HepG2 (cell line): ENCODE measurements around the gene IDUA. TPM values are rescaled to one million over a fixed set of nuclear protein-coding genes. Genes with fewer than 3 reads are reported as not detected.

Experiments used
- ATAC-seq: fragments of 200-7000 bp; cut with Tn5 transposase; 3 replicates; pipeline ENCODE4 v1.9.1; 2020; ENCODE audit warnings: mild to moderate bottlenecking, moderate library complexity
- BruUV-seq: library from RNA; stranded (reverse); fragments of 400-500 nt; replicated peaks from 2 replicates; lab custom pipeline; 2021; lab: Mats Ljungman, UMichigan
- CTCF ChIA-PET: fragments of 300-600 bp; formaldehyde crosslinking; extraction: SDS; loops from one replicate; lab custom pipeline; 2021; ENCODE audit warnings: low total read pairs, inconsistent platforms, low intra/inter-chr PET ratio; lab: Yijun Ruan, JAX
- POLR2A ChIA-PET: fragments of 350-600 bp; sonication (Branson Sonifier 250); formaldehyde crosslinking; loops from one replicate; lab custom pipeline; 2020; ENCODE audit warnings: antibody characterized with exemption, inconsistent platforms; lab: Yijun Ruan, JAX
- DNase-seq: peaks from one replicate; pipeline ENCODE4 v3.0.0-alpha.2; 2015; ENCODE audit warnings: low spot score
- FAIRE-seq: peaks from 3 replicates; lab custom pipeline; 2011; peaks lifted over from hg19 to GRCh38; lab: Jason Lieb, UNC
- H2AFZ ChIP-seq: one replicate; pipeline ENCODE4 v1.6.1; 2011; ENCODE audit warnings: low read length, inconsistent platforms
- H3K27ac ChIP-seq: fragments of 300-600 bp; 3 replicates; pipeline ENCODE4 v1.8.0; 2011; ENCODE audit warnings: mixed run types, mild to moderate bottlenecking, mixed read lengths, low read length, inconsistent platforms; ENCODE audit not compliant: insufficient read depth; ENCODE audit errors: extremely low read length
- H3K27me3 ChIP-seq, 2 experiments: fragments of 200-600 bp in 1 of 2; 2 replicates in 1 of 2; 3 replicates in 1 of 2; pipeline versions ENCODE4 v1.6.0 to v1.8.0; 2011; ENCODE audit warnings: low read length in 2 of 2, mild to moderate bottlenecking in 2 of 2, moderate library complexity in 2 of 2, inconsistent platforms in 1 of 2; ENCODE audit not compliant: insufficient read depth in 2 of 2, control insufficient read depth in 1 of 2
- H3K36me3 ChIP-seq, 2 experiments: fragments of 200-600 bp in 1 of 2; replicated peaks in 1 of 2; 2 replicates in 1 of 2; 3 replicates in 1 of 2; pipeline versions ENCODE4 v1.5.1 to v1.8.0; 2011; ENCODE audit warnings: low read length in 2 of 2, inconsistent platforms in 1 of 2; ENCODE audit not compliant: insufficient read depth in 2 of 2, control insufficient read depth in 1 of 2
- H3K4me1 ChIP-seq: 2 replicates; pipeline ENCODE4 v1.5.1; 2012; ENCODE audit warnings: low read length, inconsistent platforms; ENCODE audit not compliant: insufficient read depth
- H3K4me2 ChIP-seq: 2 replicates; pipeline ENCODE4 v1.6.0; 2011; ENCODE audit warnings: low read depth, low read length, inconsistent platforms
- H3K4me3 ChIP-seq, 3 experiments: fragments of 200-600 bp in 1 of 3; sonication (generic), shearing (Covaris generic) in 1 of 3; replicated peaks in 1 of 3; 2 replicates each; pipeline ENCODE4 v1.5.1; 2011 to 2016; ENCODE audit warnings: low read length in 3 of 3, inconsistent platforms in 2 of 3, low read depth in 2 of 3, mild to moderate bottlenecking in 2 of 3, control low read depth in 1 of 3, mixed read lengths in 1 of 3; ENCODE audit not compliant: insufficient read depth in 1 of 3
- H3K79me2 ChIP-seq: one replicate; pipeline ENCODE4 v1.6.1; 2011; ENCODE audit warnings: low read length, inconsistent platforms; ENCODE audit not compliant: insufficient read depth
- H3K9ac ChIP-seq: 2 replicates; pipeline ENCODE4 v1.6.0; 2011; ENCODE audit warnings: mild to moderate bottlenecking, low read depth, low read length, inconsistent platforms; ENCODE audit not compliant: insufficient read depth
- H3K9me3 ChIP-seq: 2 replicates; pipeline ENCODE4 v1.5.1; 2012; ENCODE audit warnings: mild to moderate bottlenecking, low read length
- H4K20me1 ChIP-seq: 2 replicates; pipeline ENCODE4 v1.6.0; 2011; ENCODE audit warnings: inconsistent platforms, mild to moderate bottlenecking, low read length, moderate library complexity; ENCODE audit not compliant: insufficient read depth
- FIP1L1 ChIP-seq: fragments of 200-400 bp; formaldehyde crosslinking; IDR thresholded peaks from 2 replicates; pipeline ENCODE4 v1.6.1; 2018; ENCODE audit warnings: low read depth, mild to moderate bottlenecking, low read length, moderate library complexity, borderline replicate concordance; ENCODE audit not compliant: insufficient read depth
- HNRNPK ChIP-seq: fragments of 200-400 bp; formaldehyde crosslinking; IDR thresholded peaks from 2 replicates; pipeline ENCODE4 v1.6.1; 2018; ENCODE audit warnings: low read length, low read depth, moderate library complexity, mild to moderate bottlenecking; ENCODE audit not compliant: poor library complexity, severe bottlenecking
- SMARCE1 ChIP-seq: fragments of 450-650 bp; IDR thresholded peaks from 2 replicates; pipeline ENCODE4 v1.6.1; 2017; ENCODE audit warnings: borderline replicate concordance
- ZNF251 ChIP-seq: sonication (generic); formaldehyde crosslinking; IDR thresholded peaks from 2 replicates; pipeline ENCODE4 v1.9.0; 2021; ENCODE audit warnings: mild to moderate bottlenecking, missing genetic modification reagents
- ZNF709 ChIP-seq: sonication (generic); formaldehyde crosslinking; IDR thresholded peaks from 2 replicates; pipeline ENCODE4 v1.5.0; 2020; ENCODE audit warnings: mild to moderate bottlenecking, missing genetic modification reagents
- WGBS: methylation state at CpG from one replicate; pipeline ENCODE4 v1.1.6; 2017; ENCODE audit warnings: low lambda C conversion rate; 5-methylcytosine and 5-hydroxymethylcytosine counted together
- in situ Hi-C: cut with HindIII; loops from 2 replicates; pipeline ENCODE4 v1.10.0; 2017; ENCODE audit warnings: low pct_unique_long_range_greater_than_20kb; ENCODE audit not compliant: extremely low pct_ligation_motif_present
- intact Hi-C: fragments of 100-400 bp; cut with micrococcal nuclease; formaldehyde crosslinking; loops from one replicate; pipeline ENCODE4 v1.10.0; 2022; ENCODE audit not compliant: unreplicated experiment
- polyA plus RNA-seq, 8 experiments: library from polyadenylated mRNA; depleted of rRNA in 3 of 8; stranded (reverse) in 7 of 8; unstranded in 1 of 8; fragments of >200 nt; fragmentation: Illumina TruSeq in 4 of 8; extraction: Trizol in 4 of 8; gene quantifications; 2 replicates each; pipeline versions ENCODE4 v1.2.1 to v1.2.3, GENCODE V29; 2011 to 2016; ENCODE audit warnings: low read depth in 4 of 8, missing spikeins in 1 of 8, mixed read lengths in 1 of 8; ENCODE audit not compliant: insufficient read depth in 1 of 8
- total RNA-seq, 5 experiments: library from RNA; depleted of rRNA; stranded (reverse); fragments of >200 nt; fragmentation: Illumina TruSeq; extraction: Trizol; gene quantifications; 2 replicates each; pipeline ENCODE4 v1.2.3, GENCODE V29; 2016; ENCODE audit warnings: low read depth in 1 of 5
- TF ChIP-seq, protein P1 (sequence below): fragments of 450-650 bp; IDR thresholded peaks from 2 replicates; pipeline ENCODE4 v1.6.1; 2017
- TF ChIP-seq, protein P2 (sequence below): IDR thresholded peaks from 2 replicates; pipeline ENCODE4 v1.6.1; 2016; ENCODE audit warnings: missing biosample characterization, missing genetic modification reagents, low read depth
- TF ChIP-seq, protein P3 (sequence below): sonication (generic); formaldehyde crosslinking; IDR thresholded peaks from 2 replicates; pipeline ENCODE4 v1.9.0; 2021; ENCODE audit warnings: missing genetic modification reagents, mild to moderate bottlenecking, borderline replicate concordance
- TF ChIP-seq, protein P4 (sequence below): sonication (generic); formaldehyde crosslinking; IDR thresholded peaks from 2 replicates; pipeline ENCODE4 v1.5.0; 2020; ENCODE audit warnings: missing genetic modification reagents
- TF ChIP-seq, protein P5 (sequence below): sonication (generic); formaldehyde crosslinking; IDR thresholded peaks from 2 replicates; pipeline ENCODE4 v1.5.0; 2020; ENCODE audit warnings: mild to moderate bottlenecking, missing genetic modification reagents

Gene IDUA
- total and polyA plus RNA-seq, 2 of the 13 experiments (the other 11 are each of a cell fraction or from before 2014, with no cell fraction given) = 0.77 to 1.0 TPM

DNA sequence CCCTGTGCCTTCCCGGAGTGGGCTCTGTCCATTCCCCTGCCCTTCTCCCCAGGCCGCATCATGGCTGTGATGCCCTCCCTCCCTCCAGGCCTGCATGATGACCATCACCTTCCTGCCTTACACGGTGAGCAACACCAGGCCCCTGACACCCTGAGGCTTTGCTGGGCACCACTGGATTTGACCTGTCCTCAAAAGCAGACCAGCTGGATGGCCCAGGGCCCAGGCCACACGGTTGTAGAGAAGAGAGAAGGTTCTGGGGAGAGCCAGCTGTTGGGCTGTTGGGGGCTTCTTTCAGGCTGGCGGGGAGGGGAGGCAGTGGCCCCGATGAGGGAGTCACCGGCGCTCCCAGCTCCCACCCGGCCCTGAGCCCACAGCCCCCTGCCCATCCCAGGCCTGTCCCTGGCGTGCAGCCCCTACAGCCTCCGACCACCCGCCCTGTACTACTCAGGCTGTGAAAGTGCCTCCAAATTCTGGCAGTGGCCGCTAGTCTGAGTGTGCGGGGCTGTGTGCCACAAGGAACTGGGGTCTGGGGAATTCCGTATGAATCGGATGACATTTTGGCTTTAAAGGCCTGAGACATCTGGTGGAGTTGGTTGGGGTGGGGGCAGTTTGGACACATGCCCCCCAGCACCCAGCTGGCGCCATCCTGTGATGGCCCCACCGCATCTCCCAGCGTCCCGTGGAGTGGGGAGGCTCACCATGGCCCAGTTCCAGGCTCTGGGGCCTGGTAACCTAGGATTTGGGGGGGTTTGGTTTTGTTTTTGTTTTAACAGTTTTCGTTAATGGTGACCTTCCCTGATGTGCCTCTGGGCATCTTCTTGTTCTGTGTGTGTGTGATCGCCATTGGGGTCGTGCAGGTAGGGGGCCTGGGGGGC is 35.0 kb upstream of the IDUA start:
- DNase-seq = no peak
- Histone ChIP-seq H3K4me3 (no peak overlapping the region), H3K27me3 (no peaks in the 10 kb centered on the region), H3K79me2 (no peaks in the 10 kb centered on the region), H2AFZ (no peak overlapping the region), H3K36me3 (no peaks in the 10 kb centered on the region), H3K4me1 (peaks cover 12% of the 10 kb centered on the region; the same call in 1 of the 2 replicates), H3K4me2 (no peak overlapping the region), H3K9ac (no peak overlapping the region), H4K20me1 (no peaks in the 10 kb centered on the region), H3K27ac (no peak overlapping the region), H3K9me3 (no peaks in the 10 kb centered on the region)
- WGBS = 100% methylated on average over 8 of the region's 23 CpGs
- POLR2A ChIA-PET = no interaction called here
- no peak for ATAC-seq
- BruUV-seq = no TSS peak
- TF ChIP-seq, protein P1, sequence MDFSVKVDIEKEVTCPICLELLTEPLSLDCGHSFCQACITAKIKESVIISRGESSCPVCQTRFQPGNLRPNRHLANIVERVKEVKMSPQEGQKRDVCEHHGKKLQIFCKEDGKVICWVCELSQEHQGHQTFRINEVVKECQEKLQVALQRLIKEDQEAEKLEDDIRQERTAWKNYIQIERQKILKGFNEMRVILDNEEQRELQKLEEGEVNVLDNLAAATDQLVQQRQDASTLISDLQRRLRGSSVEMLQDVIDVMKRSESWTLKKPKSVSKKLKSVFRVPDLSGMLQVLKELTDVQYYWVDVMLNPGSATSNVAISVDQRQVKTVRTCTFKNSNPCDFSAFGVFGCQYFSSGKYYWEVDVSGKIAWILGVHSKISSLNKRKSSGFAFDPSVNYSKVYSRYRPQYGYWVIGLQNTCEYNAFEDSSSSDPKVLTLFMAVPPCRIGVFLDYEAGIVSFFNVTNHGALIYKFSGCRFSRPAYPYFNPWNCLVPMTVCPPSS = no peak
- TF ChIP-seq, protein P2, sequence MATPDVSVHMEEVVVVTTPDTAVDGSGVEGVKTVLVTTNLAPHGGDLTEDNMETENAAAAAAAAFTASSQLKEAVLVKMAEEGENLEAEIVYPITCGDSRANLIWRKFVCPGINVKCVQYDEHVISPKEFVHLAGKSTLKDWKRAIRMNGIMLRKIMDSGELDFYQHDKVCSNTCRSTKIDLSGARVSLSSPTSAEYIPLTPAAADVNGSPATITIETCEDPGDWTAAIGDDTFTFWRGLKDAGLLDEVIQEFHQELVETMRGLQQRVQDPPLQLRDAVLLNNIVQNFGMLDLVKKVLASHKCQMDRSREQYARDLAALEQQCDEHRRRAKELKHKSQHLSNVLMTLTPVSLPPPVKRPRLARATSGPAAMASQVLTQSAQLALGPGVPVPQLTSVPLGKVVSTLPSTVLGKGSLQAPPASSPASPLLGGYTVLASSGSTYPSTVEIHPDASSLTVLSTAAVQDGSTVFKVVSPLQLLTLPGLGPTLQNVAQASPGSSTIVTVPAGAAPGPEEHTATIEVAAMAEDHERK (CRISPR knock-in tag) = no peak
- TF ChIP-seq ZNF251 = no peak
- TF ChIP-seq ZNF709 (CRISPR knock-in tag) = no peak
- TF ChIP-seq, protein P3, sequence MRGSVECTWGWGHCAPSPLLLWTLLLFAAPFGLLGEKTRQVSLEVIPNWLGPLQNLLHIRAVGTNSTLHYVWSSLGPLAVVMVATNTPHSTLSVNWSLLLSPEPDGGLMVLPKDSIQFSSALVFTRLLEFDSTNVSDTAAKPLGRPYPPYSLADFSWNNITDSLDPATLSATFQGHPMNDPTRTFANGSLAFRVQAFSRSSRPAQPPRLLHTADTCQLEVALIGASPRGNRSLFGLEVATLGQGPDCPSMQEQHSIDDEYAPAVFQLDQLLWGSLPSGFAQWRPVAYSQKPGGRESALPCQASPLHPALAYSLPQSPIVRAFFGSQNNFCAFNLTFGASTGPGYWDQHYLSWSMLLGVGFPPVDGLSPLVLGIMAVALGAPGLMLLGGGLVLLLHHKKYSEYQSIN (CRISPR knock-in tag) = no peak
- TF ChIP-seq FIP1L1 = no peak
- TF ChIP-seq, protein P4, sequence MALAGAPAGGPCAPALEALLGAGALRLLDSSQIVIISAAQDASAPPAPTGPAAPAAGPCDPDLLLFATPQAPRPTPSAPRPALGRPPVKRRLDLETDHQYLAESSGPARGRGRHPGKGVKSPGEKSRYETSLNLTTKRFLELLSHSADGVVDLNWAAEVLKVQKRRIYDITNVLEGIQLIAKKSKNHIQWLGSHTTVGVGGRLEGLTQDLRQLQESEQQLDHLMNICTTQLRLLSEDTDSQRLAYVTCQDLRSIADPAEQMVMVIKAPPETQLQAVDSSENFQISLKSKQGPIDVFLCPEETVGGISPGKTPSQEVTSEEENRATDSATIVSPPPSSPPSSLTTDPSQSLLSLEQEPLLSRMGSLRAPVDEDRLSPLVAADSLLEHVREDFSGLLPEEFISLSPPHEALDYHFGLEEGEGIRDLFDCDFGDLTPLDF = no peak
- TF ChIP-seq HNRNPK = no peak
- no peak for TF ChIP-seq SMARCE1
- TF ChIP-seq, protein P5, sequence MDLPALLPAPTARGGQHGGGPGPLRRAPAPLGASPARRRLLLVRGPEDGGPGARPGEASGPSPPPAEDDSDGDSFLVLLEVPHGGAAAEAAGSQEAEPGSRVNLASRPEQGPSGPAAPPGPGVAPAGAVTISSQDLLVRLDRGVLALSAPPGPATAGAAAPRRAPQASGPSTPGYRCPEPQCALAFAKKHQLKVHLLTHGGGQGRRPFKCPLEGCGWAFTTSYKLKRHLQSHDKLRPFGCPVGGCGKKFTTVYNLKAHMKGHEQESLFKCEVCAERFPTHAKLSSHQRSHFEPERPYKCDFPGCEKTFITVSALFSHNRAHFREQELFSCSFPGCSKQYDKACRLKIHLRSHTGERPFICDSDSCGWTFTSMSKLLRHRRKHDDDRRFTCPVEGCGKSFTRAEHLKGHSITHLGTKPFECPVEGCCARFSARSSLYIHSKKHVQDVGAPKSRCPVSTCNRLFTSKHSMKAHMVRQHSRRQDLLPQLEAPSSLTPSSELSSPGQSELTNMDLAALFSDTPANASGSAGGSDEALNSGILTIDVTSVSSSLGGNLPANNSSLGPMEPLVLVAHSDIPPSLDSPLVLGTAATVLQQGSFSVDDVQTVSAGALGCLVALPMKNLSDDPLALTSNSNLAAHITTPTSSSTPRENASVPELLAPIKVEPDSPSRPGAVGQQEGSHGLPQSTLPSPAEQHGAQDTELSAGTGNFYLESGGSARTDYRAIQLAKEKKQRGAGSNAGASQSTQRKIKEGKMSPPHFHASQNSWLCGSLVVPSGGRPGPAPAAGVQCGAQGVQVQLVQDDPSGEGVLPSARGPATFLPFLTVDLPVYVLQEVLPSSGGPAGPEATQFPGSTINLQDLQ = no peak
- CTCF ChIA-PET = no interaction called here
- no peak for FAIRE-seq
- in situ Hi-C loops (no loop called here), intact Hi-C loops (no loop called here)
